Stimulated activated naive CD4-positive, alpha-beta T cell treated with Interleukin-2 at 50 U/mL for 16 hours (primary cell): ENCODE data around the gene LIMCH1.
"Not testable (repeated sequence)": the region's sequence is repeated elsewhere in the genome, so short reads cannot be mapped to it uniquely, and the experiment has no call there.

Source experiments
- DNase-seq: peaks from one replicate; lab custom pipeline; 2025; lab: John Stamatoyannopoulos, UW

The LIMCH1 gene, protein sequence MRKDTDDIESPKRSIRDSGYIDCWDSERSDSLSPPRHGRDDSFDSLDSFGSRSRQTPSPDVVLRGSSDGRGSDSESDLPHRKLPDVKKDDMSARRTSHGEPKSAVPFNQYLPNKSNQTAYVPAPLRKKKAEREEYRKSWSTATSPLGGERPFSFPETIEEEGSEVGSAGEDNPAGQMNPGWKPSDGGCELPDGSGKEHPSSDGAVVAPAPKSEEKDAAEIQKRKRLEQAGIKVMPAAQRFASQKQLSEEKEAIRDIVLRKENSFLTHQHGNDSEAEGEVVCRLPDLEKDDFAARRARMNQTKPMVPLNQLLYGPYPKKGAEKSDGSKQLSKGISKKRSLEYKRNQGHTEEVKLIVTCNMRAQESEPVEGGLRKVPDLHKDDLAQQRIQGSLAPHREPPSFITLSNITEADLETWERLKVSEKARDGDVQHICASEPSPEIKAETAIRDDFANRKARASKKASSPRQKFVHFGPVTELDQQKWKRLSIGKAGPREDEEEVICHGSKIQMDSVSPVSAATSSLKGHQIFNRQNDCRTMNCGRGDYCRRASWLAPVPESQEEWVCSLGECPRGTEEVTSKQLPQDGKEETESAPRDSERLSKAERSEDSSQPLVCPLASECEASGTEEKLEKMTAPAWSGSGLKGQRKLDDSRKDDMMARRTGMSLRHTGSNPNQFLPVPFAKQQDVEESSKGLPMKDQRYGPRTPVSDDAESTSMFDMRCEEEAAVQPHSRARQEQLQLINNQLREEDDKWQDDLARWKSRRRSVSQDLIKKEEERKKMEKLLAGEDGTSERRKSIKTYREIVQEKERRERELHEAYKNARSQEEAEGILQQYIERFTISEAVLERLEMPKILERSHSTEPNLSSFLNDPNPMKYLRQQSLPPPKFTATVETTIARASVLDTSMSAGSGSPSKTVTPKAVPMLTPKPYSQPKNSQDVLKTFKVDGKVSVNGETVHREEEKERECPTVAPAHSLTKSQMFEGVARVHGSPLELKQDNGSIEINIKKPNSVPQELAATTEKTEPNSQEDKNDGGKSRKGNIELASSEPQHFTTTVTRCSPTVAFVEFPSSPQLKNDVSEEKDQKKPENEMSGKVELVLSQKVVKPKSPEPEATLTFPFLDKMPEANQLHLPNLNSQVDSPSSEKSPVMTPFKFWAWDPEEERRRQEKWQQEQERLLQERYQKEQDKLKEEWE (N-terminal part only)

GRCh38 chr4:41538017-41538733 is at the start of gene LIMCH1:
Gene LIMCH1, plus strand, starts transcription at chr4:41538157. Its CDS starts 67,839 bp downstream, at chr4:41605996.
- no peak for DNase-seq

DNA sequence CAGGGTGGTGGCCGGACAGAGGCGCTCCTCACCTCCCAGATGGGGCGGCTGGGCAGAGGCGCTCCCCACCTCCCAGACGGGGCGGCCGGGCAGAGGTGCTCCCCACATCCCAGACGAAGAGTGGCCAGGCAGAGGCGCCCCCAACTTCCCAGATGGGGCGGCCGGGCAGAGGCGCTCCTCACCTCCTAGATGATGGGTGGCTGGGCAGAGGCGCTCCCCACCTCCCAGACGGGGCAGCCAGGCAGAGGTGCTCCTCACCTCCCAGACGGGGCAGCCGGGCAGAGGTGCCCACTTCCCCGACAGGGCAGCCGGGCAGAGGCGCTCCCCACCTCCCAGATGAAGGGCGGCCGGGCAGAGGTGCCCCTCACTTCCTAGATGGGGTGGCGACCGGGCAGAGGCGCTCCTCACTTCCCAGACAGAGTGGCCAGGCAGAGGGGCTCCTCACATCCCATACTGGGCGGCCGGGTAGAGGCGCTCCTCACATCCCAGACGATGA is 46.8 kb upstream of the LIMCH1 start:
- not testable (repeated sequence) for DNase-seq

DNA sequence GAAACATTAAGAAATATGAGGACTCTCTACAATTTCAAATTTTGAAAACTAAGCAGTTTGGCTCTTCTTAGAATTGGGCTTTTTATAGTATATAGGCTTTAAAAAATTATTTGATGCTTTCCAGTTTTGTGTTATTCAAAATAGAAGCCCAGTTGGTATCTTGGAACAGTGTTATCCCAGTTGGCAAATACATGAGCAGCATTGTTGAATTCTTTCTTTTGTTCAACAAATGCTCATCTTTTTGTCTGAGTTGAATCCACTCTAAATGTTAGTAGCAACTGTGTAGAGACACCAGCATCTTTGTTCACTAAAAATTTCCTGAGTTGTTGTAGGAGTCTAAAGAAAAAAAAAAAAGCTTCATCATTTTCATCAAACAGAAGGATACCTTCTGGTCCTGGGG is 41.0 kb upstream of the LIMCH1 start:
- DNase-seq: no peak

DNA sequence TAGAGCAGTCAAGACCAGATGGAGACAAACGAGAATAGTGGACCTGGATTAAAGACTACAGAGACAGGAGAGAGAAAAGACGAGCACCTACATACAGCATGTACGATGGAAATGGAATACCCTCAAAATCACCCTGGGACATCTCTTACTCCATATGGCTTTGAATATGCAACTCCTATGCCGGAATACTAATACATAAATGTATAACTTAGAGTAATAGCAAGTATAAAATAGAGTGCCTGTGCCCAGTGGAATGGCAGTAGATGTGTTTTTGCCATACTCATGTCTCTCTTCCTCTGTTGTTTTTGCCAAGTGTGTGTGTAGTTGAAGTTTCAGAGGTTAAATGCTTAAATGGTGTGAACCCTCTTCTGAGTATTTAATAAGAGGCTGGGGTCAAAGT is 39.8 kb upstream of the LIMCH1 start:
- DNase-seq: no peak

DNA sequence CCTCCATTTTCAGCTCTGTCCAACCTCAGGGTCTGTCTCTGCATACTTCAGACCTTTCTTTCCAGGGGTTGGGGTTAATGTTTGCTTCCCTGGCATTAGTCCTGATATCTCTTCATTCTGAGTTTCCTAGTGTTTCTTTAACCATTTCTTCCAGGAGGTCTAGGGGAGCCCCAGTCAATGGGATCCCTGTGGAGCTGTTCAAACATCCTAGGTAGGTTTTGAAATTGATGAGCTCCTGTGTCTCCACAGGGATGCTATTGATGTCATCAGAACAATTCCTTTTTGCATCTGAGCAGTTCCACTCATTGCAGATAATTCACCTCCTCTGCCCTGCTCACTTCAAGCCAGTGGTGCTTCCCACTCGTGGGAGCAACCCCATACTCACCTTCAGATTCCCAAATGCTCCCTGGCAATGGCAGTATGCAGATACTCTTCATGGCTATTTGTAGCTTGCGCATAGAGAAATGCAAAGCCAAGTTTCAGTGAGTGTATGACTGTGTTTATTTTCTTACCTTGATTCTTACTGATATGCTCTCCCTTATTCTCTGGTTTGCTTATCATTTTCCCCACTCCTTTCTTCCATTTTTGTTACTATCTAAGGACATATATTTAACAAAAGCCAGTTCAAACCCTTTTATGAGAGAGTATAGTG is 33.7 kb upstream of the LIMCH1 start:
- no peak for DNase-seq

DNA sequence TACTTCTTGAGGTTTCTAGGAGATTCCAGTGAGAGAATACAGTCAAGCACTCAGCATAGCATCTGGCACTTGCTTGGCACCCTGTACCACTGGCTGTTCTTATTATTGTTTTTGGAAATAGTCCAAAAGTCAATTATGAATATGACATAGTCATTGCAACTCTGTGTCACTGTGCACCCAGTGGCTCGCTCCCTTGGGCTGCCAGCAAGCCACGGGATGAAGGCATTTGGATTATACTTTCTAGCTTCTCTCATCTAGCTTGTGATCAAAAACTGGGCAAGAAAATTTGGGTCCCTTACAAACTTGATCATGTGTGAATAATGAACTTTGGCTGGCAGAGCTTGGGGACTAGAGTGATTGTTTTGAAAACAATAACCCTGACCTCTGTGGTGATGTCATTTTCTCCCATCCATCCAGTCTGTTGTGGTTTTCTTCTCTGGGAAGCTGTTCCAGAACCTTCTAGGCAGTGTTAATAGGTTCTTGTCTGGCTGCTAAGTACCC is 32.7 kb upstream of the LIMCH1 start:
- DNase-seq: no peak

GRCh38 chr4:41506130-41506529 is 31.8 kb upstream of the LIMCH1 start:
- no peak for DNase-seq

DNA sequence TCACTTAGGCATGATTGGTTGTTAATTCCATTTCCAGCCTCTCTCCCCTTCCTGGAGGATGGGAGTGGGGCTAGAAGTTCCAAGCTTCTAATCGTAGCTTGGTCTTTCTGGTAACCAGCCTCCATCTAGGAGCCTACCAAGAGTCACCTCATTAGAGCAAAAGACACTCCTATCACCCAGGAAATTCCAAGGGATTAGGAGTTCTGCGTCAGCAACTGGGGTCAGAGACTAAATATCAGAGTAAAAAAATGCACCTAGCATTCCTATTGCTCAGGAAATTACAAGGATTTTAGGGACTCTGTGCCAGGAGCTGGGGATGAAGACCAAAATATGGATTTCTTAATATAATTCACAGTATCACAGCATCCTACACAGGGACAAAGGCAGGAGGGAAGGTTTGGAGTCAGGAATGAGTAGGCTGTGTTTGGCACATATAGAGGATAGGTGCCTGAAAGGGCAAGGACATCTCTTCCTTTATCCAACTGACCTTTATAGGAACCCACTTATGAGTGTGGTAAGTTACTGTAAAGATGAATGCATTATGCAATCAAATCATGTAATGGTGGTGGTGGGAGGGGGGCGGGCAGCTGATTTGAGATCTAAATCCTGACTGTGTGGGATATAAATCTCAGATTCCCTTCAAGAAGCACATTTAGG is 30.5 kb upstream of the LIMCH1 start:
- no peak for DNase-seq

- no peak for DNase-seq
These were observed 28.5 kb upstream of the LIMCH1 start for GRCh38 chr4:41509451-41509866.

DNA sequence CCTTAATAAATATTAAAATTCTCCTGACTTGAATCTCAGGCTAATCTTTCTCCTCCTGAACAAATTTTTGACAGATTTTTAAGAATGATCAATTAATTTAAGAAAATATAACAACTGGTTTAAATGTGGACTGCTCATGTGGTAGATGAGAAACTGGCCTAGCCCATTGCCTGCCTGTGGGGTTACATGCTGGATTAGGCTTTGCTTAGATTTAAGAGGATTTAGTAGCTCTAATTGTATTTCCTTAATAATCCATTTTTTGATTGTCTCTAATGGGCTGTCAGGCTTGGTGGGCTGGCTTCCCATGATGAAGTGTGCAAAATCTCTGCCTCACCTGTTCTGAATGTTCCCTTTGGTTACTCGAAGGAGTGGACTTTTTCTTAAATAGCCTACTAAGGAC is 27.8 kb upstream of the LIMCH1 start:
- no peak for DNase-seq

DNA sequence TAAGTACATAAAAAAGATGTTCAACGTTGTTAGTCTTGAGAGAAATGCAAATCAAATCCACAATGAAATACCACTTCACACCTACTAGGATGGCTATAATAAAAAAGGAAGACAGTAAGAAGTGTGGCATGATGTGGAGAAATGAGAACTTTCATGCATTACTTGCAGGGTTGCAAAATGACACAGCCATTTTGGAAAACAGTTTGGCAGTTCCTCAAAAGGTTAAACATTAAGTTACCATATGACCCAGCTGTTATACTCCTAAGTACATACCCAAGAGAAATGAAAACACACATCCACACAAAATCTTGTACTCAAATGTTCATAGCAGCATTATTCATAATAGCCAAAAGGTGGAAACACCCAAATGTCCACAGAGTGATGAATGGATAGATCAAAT is 25.8 kb upstream of the LIMCH1 start:
- DNase-seq: no peak

DNA sequence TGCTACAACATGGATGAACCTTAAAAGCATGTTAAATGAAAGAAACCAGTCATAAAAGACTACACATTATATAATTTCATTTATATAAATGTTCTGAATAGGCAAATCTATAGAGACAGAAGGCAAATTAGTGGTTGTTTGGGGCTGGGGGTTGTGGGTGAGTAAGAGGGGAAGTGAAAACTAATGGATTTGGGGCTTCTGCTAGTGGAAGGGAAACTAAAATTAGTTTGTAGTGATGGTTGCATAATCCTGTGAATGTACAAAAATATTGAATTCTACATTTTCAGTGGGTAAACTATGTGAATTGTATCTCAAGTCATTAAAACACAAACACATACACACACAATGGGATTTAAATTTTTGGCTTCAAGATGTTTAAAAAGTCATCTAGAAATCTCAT is 25.4 kb upstream of the LIMCH1 start:
- DNase-seq: no peak

DNA sequence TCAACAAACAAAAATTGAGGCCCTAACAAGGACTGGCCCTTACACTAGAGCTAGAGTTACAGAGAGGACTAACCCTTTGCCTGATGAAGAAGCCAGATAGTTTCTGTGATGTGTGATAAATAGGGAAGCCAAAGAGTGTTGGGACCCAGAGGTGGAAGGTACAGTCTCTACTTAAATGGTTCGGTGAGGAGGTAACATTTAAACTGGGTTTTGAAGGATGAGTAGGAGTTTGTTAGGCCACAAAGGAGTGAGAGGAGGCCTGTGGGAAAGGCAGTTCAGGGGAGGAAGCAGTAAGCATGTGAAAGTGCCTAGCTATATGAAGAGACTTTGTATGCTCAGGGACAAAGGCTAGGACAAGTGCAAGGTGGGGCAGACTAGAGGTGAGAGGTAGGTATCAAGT is 23.8 kb upstream of the LIMCH1 start:
- DNase-seq: no peak

DNA sequence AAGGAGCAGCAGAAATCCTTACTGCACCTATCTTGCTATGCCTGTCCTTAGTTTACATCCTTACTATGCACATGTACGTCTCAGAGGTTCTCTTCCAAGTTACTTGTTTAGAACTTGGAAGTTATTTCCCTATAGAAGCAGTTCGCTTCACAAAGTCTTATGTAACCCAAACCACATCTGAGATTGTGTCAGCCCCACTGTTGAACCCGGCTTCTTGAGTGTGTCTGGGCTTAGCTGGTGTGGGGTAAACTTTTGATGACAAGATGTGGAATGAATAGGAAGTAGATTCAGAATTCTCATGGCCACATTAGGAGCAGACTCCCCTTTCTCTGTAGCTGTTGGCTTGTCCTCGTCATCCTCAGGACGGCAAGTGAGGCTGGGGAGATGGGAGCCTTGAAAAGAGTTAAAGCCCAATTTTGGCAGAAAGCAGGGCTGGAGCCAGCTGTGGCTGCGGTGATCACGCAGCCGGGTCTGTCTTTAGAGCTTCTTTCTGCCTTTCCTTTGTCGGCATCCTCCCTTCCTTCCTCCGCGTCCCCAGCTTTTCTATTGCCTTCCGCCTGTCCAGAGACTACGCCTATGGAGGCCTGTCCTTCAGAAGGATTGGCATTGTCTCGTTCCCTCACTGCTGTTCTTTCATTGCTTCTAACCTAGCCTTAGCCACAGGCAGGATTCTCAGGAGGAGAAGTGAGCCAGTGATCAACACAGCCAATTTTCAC is 23.0 kb upstream of the LIMCH1 start:
- DNase-seq: no peak

DNA sequence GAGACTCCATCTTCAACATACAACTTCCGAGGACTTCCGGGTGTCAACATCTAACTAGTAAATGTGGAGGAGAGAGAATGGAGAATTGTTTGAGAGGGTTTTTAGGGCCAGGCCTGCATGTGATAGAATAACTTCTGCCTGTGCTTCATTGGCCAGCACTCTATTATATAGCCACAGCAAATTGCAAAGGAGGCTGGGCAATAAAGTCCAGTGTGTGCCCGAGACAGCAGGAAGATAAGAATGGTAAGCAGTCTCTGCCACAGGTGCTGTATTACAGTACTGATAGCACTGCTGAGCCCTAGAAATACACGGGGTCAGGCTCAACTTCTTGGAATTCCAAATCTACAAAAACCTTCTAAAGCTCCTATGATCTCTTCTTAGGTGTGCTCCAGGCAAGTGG is 20.8 kb upstream of the LIMCH1 start:
- no peak for DNase-seq

DNA sequence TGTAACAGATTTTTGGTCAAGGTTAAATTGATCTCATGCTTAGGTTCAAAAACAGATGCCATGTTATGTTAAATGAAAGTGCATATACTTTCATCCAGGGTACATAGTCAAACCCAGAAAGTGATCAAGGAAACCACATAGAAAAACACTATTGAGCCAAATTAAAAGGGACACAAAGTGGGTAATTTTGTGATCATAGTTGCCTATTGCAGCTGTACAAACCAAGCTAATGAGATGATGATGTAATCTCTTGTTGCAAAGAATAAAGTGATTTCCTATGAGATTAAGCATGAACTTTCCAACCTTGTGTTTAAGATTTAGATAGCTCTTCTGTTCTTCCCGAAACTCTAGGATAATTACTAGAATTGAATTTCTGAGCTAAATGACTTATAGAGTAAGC is 20.2 kb upstream of the LIMCH1 start:
- no peak for DNase-seq

DNA sequence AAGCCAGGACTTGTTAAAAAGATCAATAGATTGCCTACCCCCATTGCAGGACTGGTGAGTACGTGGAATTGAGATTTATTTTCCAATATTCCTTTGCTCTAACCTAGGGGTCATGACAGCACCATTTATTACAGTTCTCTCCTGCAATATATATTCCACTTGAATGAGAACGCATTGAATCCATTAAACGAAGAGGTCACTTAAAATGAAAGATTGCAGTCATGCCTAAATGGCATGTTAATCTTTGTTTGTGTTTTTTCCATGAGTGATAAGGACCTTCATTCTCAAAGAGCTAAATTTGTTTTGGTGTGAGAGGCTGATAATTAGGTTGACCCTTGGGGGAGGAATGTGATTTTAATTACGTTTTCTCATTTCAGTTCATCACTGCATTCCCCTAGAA is 13.5 kb upstream of the LIMCH1 start:
- DNase-seq: no peak

DNA sequence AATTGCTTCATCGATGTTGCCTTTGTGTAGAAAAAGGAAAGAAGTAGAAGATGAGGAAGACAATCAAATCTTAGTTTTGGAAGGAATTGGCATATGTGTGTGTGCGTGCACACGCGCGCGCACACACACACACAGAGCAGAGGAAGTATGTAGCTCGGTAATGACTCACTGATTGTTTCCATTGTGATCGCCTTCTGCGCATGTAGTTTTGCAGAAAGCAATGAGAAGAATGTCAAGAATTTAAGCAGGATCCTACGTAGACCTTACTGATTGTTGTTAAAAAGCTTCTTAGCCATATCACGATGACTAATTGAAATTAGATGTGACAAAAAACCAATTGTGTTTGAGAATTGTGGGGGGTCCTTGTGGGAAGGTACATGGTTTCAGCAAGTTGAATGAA is 12.8 kb upstream of the LIMCH1 start:
- no peak for DNase-seq

DNA sequence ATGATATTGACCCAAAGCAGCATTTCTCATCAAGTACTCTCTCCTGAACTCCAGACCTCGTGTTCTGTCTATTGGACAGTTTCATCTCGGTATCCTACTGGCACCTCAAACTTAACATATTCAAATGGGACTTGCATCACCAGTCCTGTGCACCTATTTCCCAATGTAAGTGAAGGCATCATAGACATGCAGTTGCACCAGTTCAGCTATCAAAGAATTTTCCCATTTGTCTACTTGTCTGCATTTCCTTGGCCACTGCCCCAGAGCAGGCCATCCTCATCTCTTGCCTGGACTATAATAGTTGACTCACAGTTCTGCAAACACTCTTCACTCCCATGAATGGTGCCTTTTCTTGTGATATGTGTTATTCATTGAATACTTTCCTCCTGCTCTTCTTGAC is 11.3 kb upstream of the LIMCH1 start:
- DNase-seq: no peak
